Gastrocnemius medialis (tissue), 4 donors: ENCODE results near the gene MGAT5B. TPM values are rescaled to one million over a fixed set of nuclear protein-coding genes. Genes with fewer than 3 reads are reported as not detected.
"Not testable (repeated sequence)": the region's sequence is repeated elsewhere in the genome, so short reads cannot be mapped to it uniquely, and the experiment has no call there.

Experiments used
- ATAC-seq, 2 donors: fragments of 150-250 bp; one replicate each; pipeline ENCODE4 v1.9.1; 2016
- DNase-seq, 2 donors: peaks; one replicate each; pipeline ENCODE4 v3.0.0-alpha.2; 2019
- H3K27ac ChIP-seq, 4 donors: fragments of 200-600 bp; sonication (generic); 1 replicate in 1 of 4; 2 replicates in 3 of 4; pipeline ENCODE4 v1.5.1; 2016 to 2018; ENCODE audit warnings: mild to moderate bottlenecking in 2 of 4, moderate library complexity in 1 of 4
- H3K27me3 ChIP-seq, 3 donors: fragments of 200-600 bp; sonication (generic) in 2 of 3; 1 replicate in 1 of 3; 2 replicates in 2 of 3; pipeline versions ENCODE4 v1.5.1 to v1.6.0; 2016 to 2019; ENCODE audit warnings: mild to moderate bottlenecking in 1 of 3, moderate library complexity in 1 of 3
- H3K36me3 ChIP-seq, 2 donors: fragments of 200-600 bp; sonication (generic) in 1 of 2; one replicate each; pipeline ENCODE4 v1.5.1; 2017 to 2018
- H3K4me1 ChIP-seq, 2 donors: fragments of 200-600 bp; sonication (generic) in 1 of 2; one replicate each; pipeline ENCODE4 v1.5.1; 2016 to 2017; ENCODE audit warnings: mild to moderate bottlenecking in 2 of 2
- H3K4me3 ChIP-seq, 4 donors: fragments of 200-600 bp; sonication (generic) in 3 of 4; 1 replicate in 1 of 4; 2 replicates in 3 of 4; pipeline ENCODE4 v1.5.1; 2016 to 2019; ENCODE audit warnings: mild to moderate bottlenecking in 2 of 4
- H3K9me3 ChIP-seq, 3 donors: fragments of 200-600 bp; sonication (generic) in 2 of 3; 1 replicate in 1 of 3; 2 replicates in 2 of 3; pipeline ENCODE4 v1.5.1; 2016 to 2019
- POLR2A ChIP-seq, 2 donors: fragments of 450-650 bp; IDR thresholded peaks; one replicate each; pipeline ENCODE4 v1.6.1; 2017; ENCODE audit warnings: antibody characterized with exemption in 2 of 2, mild to moderate bottlenecking in 2 of 2, moderate library complexity in 2 of 2
- in situ Hi-C, 4 donors: fragments of 200-750 bp; cut with MboI; loops; one replicate each; pipeline versions ENCODE4 v1.15.0 to v1.8.0; 2017; ENCODE audit warnings: low sequenced_read_pairs in 4 of 4
- intact Hi-C: fragments of 100-400 bp; cut with DNase I; formaldehyde crosslinking; loops from one replicate; pipeline ENCODE4 v1.15.1; 2023; ENCODE audit warnings: low total_unique reads
- total RNA-seq, 4 donors: library from RNA; depleted of rRNA; stranded (reverse); fragments of >200 nt; gene quantifications; one replicate each; pipeline versions ENCODE4 v1.1.0 to v1.2.3, GENCODE V29; 2016
- TF ChIP-seq, protein P1 (sequence below), 5 experiments: fragments of 450-650 bp in 3 of 5; fragments of 200-600 bp in 2 of 5; sonication (generic) in 2 of 5; IDR thresholded peaks in 4 of 5; conservative IDR thresholded peaks in 1 of 5; 1 replicate in 4 of 5; 2 replicates in 1 of 5; pipeline ENCODE4 v1.5.1; 2016 to 2019; ENCODE audit warnings: antibody characterized with exemption in 5 of 5, mild to moderate bottlenecking in 3 of 5, moderate library complexity in 3 of 5

Gene MGAT5B
- total RNA-seq, 4 donors from 2014 or later, result not detected

DNA sequence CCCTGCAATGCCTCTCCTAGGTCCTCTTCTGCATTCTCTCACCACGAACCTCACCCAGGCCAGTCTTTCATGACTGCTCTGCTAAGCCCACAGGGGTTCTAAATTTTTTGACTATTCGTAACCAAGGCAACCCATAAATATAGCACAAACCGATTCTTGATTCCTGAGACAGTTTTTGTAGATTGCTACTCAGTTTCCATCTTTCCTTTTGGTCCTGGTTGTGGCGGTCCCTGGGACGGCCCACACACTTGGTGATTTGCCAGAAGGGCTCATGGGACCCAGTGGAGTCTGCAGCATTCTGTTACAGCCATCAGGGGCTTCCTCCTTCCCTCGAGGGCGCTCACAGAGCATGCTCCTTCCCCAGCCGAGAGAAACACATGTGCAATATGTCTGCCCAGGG, 23.4 kb upstream of the MGAT5B start:
- Histone ChIP-seq H3K4me3 (no peak overlapping the region), H3K27ac (no peak overlapping the region), H3K36me3 (no peaks in the 10 kb centered on the region), H3K27me3 (peaks cover 28 to 59% (median 48%) of the 10 kb centered on the region in 3 donors), H3K4me1 (no peaks in the 10 kb centered on the region), H3K9me3 (no peaks in the 10 kb centered on the region)
- ATAC-seq, result no peak
- in situ Hi-C loops, result no loop called here
- TF ChIP-seq, protein P1, sequence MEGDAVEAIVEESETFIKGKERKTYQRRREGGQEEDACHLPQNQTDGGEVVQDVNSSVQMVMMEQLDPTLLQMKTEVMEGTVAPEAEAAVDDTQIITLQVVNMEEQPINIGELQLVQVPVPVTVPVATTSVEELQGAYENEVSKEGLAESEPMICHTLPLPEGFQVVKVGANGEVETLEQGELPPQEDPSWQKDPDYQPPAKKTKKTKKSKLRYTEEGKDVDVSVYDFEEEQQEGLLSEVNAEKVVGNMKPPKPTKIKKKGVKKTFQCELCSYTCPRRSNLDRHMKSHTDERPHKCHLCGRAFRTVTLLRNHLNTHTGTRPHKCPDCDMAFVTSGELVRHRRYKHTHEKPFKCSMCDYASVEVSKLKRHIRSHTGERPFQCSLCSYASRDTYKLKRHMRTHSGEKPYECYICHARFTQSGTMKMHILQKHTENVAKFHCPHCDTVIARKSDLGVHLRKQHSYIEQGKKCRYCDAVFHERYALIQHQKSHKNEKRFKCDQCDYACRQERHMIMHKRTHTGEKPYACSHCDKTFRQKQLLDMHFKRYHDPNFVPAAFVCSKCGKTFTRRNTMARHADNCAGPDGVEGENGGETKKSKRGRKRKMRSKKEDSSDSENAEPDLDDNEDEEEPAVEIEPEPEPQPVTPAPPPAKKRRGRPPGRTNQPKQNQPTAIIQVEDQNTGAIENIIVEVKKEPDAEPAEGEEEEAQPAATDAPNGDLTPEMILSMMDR (IDR thresholded peaks at IDR 0.05 in 4 of 5, conservative IDR thresholded peaks at IDR 0.05 in 1 of 5), result no peak
- TF ChIP-seq POLR2A (IDR thresholded peaks at IDR 0.05), result no peak
- no peak for DNase-seq
- intact Hi-C loops, result no loop called here

DNA sequence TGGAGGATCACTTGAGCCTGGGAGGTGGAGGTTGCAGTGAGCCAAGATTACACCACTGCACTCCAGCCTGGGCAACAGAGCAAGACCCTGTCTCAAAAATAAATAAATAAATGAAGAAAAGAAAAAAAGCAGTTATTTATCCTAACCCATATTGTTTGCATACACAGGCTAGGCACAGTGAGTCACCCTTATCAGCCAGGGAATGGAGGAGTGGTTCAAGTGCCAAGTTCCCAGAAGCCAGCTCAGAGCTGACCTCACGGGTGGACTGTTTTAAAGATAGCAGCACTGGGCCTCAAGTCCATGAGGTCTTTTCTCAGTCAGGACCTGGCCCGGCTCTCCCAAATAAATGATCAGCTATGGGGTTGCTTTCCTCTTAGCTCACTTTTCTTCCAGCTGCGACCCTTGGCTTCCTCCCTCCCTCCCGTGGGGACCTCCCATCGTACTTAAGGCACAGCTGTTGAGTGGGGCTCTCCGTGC, 22.6 kb upstream of the MGAT5B start:
- DNase-seq, result no peak

DNA sequence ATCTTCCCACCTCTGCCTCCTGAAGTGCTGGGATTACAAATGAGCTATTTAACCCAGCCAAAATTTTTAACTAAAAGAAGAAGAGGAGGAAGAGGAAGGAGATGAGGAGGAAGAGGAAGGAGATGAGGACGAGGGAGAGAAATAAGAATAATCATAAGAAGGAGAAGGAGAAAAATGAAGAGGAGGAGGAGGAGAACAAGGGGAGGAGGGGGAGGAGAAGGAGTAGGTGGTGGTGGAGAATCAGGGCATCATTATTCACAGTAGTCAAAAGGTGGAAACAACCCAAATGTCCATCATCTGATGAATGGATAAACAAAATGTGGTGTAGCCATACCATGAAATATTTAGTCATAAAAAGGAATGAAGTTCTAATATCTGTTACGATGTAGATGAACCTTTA, 21.2 kb upstream of the MGAT5B start:
- no peak overlapping the region for H3K27ac ChIP-seq
- TF ChIP-seq, protein P1 (IDR thresholded peaks at IDR 0.05 in 4 of 5, conservative IDR thresholded peaks at IDR 0.05 in 1 of 5), result no peak
- TF ChIP-seq POLR2A (IDR thresholded peaks at IDR 0.05), result no peak
- H3K27me3 ChIP-seq, result peaks cover 28 to 43% (median 36%) of the 10 kb centered on the region in 3 donors
- intact Hi-C loops, result no loop called here
- ATAC-seq (no peak), DNase-seq (no peak)
- H3K9me3 ChIP-seq, result no peaks in the 10 kb centered on the region
- H3K4me1 ChIP-seq, result no peaks in the 10 kb centered on the region
- in situ Hi-C loops, result no loop called here
- no peak overlapping the region for H3K4me3 ChIP-seq
- H3K36me3 ChIP-seq, result no peaks in the 10 kb centered on the region

More for the DNA sequence above, 22.6 kb upstream of the MGAT5B start:
- no peak overlapping the region for H3K4me3 ChIP-seq
- no peaks in the 10 kb centered on the region for H3K36me3 ChIP-seq
- H3K27me3 ChIP-seq, result peaks cover 28 to 56% (median 43%) of the 10 kb centered on the region in 3 donors
- in situ Hi-C loops, result no loop called here
- H3K4me1 ChIP-seq, result no peaks in the 10 kb centered on the region
- intact Hi-C loops, result no loop called here
- no peak for ATAC-seq
- TF ChIP-seq, protein P1 (IDR thresholded peaks at IDR 0.05 in 4 of 5, conservative IDR thresholded peaks at IDR 0.05 in 1 of 5), result no peak
- TF ChIP-seq POLR2A (IDR thresholded peaks at IDR 0.05), result no peak
- H3K27ac ChIP-seq, result no peak overlapping the region
- no peaks in the 10 kb centered on the region for H3K9me3 ChIP-seq

DNA sequence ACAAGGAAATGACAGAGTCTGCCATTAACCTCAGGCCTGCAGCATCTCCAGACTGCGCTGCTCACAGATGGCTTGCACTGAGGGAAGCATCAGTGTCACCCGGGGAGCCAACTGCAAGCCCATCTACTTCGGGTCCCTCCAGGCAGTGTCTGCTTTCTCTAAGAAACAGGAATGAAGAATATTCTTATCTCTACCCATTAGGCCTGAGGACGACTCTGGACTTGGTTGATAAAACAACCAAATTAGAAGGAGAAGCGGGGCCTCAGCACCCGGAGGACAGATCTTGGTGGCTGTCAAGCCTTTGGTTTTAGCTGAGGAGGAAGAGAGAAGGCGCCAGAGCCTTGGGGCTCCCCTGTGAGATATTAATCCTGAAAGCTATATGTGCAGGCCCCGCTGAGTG, 19.5 kb upstream of the MGAT5B start:
- no peak overlapping the region for H3K27ac ChIP-seq
- no peaks in the 10 kb centered on the region for H3K9me3 ChIP-seq
- DNase-seq (no peak), ATAC-seq (no peak)
- intact Hi-C loops (no loop called here), in situ Hi-C loops (no loop called here)
- TF ChIP-seq, protein P1 (IDR thresholded peaks at IDR 0.05 in 4 of 5, conservative IDR thresholded peaks at IDR 0.05 in 1 of 5), result no peak
- TF ChIP-seq POLR2A (IDR thresholded peaks at IDR 0.05), result no peak
- no peaks in the 10 kb centered on the region for H3K4me1 ChIP-seq
- no peak overlapping the region for H3K4me3 ChIP-seq
- no peaks in the 10 kb centered on the region for H3K36me3 ChIP-seq
- peaks cover 24 to 27% (median 25%) of the 10 kb centered on the region in 3 donors for H3K27me3 ChIP-seq

DNA sequence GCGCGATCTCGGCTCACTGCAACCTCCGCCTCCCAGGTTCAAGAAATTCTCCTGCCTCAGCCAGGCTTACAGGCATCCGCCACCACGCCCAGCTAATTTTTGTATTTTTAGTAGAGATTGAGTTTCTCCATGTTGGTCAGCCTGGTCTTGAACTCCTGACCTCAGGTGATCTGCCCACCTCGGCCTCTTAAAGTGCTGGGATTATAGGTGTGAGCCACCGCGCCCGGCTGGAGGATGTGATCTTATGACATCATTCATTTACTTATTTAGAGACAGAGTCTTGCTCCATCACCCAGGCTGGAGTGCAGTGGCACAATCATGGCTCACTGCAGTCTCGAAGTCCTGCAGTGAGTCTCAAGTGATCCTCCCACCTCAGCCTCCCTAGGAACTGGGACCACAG, 19.0 kb upstream of the MGAT5B start:
- DNase-seq, H3K36me3 ChIP-seq, H3K27ac ChIP-seq, ATAC-seq, intact Hi-C loops, H3K4me1 ChIP-seq, in situ Hi-C loops, H3K9me3 ChIP-seq, H3K4me3 ChIP-seq: not testable (repeated sequence)
- H3K27me3 ChIP-seq, result peaks cover 20 to 26% (median 20%) of the 10 kb centered on the region in 3 donors
